NCI-H748 treated with DMSO at 0.1 percent for 48 hours (cell line): ENCODE data around the gene LOXL1.

Experiments used
- DNase-seq: peaks from one replicate; lab custom pipeline; 2025; lab: John Stamatoyannopoulos, UW

Gene LOXL1

DNA sequence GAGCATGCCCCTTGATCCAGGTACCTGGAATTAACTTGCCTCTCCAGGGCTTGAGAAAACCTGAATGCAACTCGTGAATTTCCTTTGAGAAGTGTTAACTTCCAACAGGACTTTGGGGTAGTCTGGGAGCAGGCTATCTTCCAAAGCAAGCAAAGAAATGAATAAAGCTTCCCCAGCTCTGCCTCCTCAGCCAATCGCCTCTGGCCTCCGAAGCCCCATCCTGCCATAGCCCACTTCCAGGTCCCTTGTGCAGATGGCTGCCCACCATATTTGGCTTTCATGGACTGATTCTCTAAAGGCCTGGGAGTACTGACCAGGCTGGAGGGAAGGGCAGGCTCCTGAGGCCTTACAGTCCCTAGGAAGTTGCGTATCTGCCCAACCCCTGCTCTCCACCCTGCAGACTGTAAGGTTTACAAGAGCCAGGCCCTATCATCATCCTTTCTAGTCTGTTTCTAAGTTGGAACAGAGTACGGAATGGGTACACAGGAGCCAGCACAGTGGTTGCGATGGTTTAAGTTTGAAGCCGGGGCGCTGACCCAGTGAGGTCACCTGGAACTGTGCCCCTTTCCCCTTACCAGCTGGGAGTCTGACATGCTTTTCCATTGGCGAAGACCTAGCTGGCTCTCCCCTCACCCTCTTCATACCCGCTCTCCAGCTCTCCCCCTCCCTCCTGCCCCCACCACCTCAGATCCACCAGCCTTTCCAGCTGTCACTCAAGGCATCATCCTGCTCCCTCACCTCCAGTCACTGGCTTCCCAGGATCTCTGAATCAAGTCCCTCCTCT, 67.1 kb downstream of the LOXL1 start:
- DNase-seq: no peak

DNA sequence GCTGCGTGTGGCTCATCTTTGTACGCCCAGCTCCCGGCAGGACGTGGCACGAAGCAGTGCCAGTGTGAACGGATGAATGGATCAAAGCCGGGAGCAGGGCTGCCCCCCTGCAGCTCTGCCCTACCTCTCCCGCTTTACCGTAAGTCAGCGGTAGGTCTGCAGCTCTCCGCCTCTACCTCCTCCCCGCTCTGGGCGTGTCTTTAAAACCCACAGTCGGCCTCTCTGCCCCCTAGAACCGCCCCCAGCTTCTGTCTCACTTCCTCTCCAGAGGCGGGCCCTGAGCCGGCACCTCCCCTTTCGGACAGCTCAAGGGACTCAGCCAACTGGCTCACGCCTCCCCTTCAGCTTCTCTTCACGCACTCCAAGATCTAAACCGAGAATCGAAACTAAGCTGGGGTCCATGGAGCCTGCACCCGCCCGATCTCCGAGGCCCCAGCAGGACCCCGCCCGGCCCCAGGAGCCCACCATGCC, 68.2 kb downstream of the LOXL1 start, which contains the start of gene PML:
Gene PML (plus strand): TSS at position 304 of the 471 bp plus-strand sequence. CDS start 97 bp downstream, at position 401.
- DNase-seq: peak; percentile 85

DNA sequence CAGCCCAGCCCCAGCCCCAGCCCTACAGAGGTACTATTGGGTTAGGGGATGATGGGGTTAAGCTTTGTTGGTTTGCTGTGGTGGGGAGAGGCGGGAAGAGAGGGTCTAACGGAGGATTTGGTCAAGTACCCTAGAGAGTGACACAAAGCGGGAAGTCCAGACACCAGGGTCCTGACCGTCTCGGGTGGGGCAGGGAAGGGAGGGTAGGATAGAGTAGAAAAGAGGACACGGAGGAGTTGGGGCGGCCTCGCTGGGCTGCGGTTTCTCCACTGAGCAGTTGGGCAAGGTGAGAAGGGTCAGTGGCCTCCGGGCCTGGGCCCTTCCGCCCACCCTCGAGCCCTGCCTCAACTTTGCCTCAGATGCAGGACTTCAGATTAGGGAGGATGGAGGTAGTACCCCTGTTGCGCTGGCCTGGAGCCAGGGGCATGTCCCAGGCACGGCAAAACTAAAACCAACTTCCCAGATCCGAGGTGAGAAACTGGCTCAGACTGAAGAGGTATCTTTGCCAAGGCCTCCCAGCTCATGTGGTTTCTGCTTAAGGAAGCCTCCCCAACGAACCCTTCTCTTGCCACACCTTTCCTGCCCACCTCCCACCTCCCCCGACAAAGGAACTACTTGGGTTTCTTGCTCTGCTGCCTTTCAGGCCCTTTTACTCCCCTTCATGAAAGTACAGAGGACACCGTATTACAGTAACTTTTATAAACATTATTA, 68.8 kb downstream of the LOXL1 start:
- DNase-seq: no peak

DNA sequence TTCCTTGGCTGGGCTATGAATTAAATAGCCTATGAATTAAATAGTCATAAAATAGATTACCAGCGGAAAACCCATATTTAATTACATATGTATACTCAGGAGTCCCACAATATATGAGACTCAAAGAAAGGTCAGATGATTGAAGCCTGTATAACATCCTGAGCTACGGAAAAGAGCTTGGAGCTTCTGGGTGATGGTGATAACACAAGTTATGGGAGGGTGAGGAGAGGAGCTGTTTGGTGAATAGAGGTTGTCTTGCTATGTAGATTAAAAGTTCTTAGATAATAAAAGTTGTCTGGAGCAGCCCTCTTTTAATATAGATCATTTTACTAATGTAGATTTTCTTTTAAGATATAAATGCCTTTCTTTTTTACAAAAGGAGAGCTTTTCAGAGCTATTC, 70.0 kb downstream of the LOXL1 start:
- DNase-seq: no peak

DNA sequence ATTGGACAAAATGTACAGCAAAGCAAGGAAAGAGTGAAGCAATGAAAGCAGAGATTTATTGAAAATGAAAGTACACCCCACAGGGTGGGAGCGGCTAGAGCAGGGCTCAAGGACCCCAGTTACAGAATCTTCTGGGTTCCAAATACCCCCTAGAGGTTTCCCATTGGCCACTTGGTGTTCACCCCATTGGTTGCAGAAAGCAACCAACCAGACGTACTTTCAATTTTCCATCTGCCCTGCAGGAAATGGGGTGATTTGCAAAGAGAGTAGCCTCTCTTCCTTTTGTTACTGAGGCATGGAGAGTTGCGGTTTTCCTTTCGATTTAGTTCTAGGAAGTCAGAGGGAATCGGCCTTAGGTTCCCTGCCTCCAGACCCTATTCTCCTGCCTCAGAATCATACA, 70.7 kb downstream of the LOXL1 start:
- DNase-seq: no peak

DNA sequence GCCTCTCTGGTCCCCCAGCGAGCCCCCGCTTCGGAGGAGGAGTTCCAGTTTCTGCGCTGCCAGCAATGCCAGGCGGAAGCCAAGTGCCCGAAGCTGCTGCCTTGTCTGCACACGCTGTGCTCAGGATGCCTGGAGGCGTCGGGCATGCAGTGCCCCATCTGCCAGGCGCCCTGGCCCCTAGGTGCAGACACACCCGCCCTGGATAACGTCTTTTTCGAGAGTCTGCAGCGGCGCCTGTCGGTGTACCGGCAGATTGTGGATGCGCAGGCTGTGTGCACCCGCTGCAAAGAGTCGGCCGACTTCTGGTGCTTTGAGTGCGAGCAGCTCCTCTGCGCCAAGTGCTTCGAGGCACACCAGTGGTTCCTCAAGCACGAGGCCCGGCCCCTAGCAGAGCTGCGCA, 71.7 kb downstream of the LOXL1 start:
- DNase-seq: no peak
